Esophagus muscularis mucosa (tissue), 4 donors: Measurements from ENCODE around the gene LEFTY2. TPM values are rescaled to one million over a fixed set of nuclear protein-coding genes. Genes with fewer than 3 reads are reported as not detected.

Experiments
- DNase-seq: peaks from one replicate; pipeline ENCODE4 v3.0.0-alpha.2; 2017; ENCODE audit errors: extremely low spot score
- H3K27ac ChIP-seq, 4 donors: fragments of 200-600 bp; sonication (generic); replicated peaks in 1 of 4; 1 replicate in 3 of 4; 2 replicates in 1 of 4; pipeline ENCODE4 v1.5.1; 2016 to 2019; ENCODE audit warnings: mild to moderate bottlenecking in 1 of 4
- H3K27me3 ChIP-seq, 4 donors: fragments of 200-600 bp; sonication (generic); one replicate each; pipeline versions ENCODE4 v1.5.1 to v1.6.0; 2016 to 2019
- H3K36me3 ChIP-seq, 4 donors: fragments of 200-600 bp; sonication (generic); one replicate each; pipeline ENCODE4 v1.5.1; 2016 to 2019
- H3K4me1 ChIP-seq, 4 donors: fragments of 200-600 bp; sonication (generic); one replicate each; pipeline ENCODE4 v1.5.1; 2016 to 2019
- H3K4me3 ChIP-seq, 4 donors: fragments of 200-600 bp; sonication (generic); 1 replicate in 2 of 4; 2 replicates in 2 of 4; pipeline ENCODE4 v1.5.1; 2016 to 2019; ENCODE audit warnings: mild to moderate bottlenecking in 4 of 4, moderate library complexity in 1 of 4
- H3K9me3 ChIP-seq, 4 donors: fragments of 200-600 bp; sonication (generic); 1 replicate in 3 of 4; 2 replicates in 1 of 4; pipeline ENCODE4 v1.5.1; 2016 to 2019
- EP300 ChIP-seq: sonication (generic); formaldehyde crosslinking; IDR thresholded peaks from one replicate; pipeline ENCODE4 v1.6.1; 2017; ENCODE audit warnings: antibody characterized with exemption
- POLR2A ChIP-seq: fragments of 450-650 bp; IDR thresholded peaks from one replicate; pipeline ENCODE4 v1.6.1; 2017; ENCODE audit warnings: antibody characterized with exemption, moderate library complexity, mild to moderate bottlenecking, low read depth
- POLR2AphosphoS5 ChIP-seq, 2 donors: sonication (generic); formaldehyde crosslinking; IDR thresholded peaks; one replicate each; pipeline ENCODE4 v1.6.1; 2017; ENCODE audit warnings: antibody characterized with exemption in 2 of 2
- WGBS: methylation state at CpG from one replicate; pipeline ENCODE4 v1.1.5; 2018; 5-methylcytosine and 5-hydroxymethylcytosine counted together
- intact Hi-C: fragments of 100-400 bp; cut with DNase I; formaldehyde crosslinking; loops from one replicate; pipeline ENCODE4 v1.15.1; 2023
- total RNA-seq, 4 donors: library from RNA; depleted of rRNA; stranded (reverse); fragments of >200 nt; gene quantifications; one replicate each; pipeline versions ENCODE4 v1.1.0 to v1.2.1, GENCODE V29; 2016
- TF ChIP-seq, protein P1 (sequence below), 3 experiments: fragments of 200-600 bp in 2 of 3; fragments of 450-650 bp in 1 of 3; sonication (generic) in 2 of 3; IDR thresholded peaks; one replicate each; pipeline ENCODE4 v1.5.1; 2017 to 2019; ENCODE audit warnings: antibody characterized with exemption in 3 of 3, mild to moderate bottlenecking in 2 of 3, moderate library complexity in 1 of 3

LEFTY2 gene
- total RNA-seq, 4 donors from 2014 or later, result 0.17 to 0.98 TPM; not detected in 2

- Histone ChIP-seq H3K27ac (no peak overlapping the region), H3K9me3 (no peaks in the 10 kb centered on the region), H3K4me3 (no peak overlapping the region), H3K4me1 (peaks cover 0 to 6% (median 2%) of the 10 kb centered on the region in 4 donors), H3K27me3 (peaks cover 0 to 17% (median 0%) of the 10 kb centered on the region in 4 donors), H3K36me3 (no peaks in the 10 kb centered on the region)
- no peak for DNase-seq
- TF ChIP-seq POLR2A (no peak), POLR2AphosphoS5 (IDR thresholded peaks at IDR 0.05) (no peak), EP300 (no peak)
- TF ChIP-seq, protein P1, sequence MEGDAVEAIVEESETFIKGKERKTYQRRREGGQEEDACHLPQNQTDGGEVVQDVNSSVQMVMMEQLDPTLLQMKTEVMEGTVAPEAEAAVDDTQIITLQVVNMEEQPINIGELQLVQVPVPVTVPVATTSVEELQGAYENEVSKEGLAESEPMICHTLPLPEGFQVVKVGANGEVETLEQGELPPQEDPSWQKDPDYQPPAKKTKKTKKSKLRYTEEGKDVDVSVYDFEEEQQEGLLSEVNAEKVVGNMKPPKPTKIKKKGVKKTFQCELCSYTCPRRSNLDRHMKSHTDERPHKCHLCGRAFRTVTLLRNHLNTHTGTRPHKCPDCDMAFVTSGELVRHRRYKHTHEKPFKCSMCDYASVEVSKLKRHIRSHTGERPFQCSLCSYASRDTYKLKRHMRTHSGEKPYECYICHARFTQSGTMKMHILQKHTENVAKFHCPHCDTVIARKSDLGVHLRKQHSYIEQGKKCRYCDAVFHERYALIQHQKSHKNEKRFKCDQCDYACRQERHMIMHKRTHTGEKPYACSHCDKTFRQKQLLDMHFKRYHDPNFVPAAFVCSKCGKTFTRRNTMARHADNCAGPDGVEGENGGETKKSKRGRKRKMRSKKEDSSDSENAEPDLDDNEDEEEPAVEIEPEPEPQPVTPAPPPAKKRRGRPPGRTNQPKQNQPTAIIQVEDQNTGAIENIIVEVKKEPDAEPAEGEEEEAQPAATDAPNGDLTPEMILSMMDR (IDR thresholded peaks at IDR 0.05), result no peak
- intact Hi-C loops, result no loop called here
- WGBS, result 93% methylated on average over 14 of the region's 14 CpGs
Observed at GRCh38 chr1:225891229-225891972, 49.6 kb downstream of the LEFTY2 start.

DNA sequence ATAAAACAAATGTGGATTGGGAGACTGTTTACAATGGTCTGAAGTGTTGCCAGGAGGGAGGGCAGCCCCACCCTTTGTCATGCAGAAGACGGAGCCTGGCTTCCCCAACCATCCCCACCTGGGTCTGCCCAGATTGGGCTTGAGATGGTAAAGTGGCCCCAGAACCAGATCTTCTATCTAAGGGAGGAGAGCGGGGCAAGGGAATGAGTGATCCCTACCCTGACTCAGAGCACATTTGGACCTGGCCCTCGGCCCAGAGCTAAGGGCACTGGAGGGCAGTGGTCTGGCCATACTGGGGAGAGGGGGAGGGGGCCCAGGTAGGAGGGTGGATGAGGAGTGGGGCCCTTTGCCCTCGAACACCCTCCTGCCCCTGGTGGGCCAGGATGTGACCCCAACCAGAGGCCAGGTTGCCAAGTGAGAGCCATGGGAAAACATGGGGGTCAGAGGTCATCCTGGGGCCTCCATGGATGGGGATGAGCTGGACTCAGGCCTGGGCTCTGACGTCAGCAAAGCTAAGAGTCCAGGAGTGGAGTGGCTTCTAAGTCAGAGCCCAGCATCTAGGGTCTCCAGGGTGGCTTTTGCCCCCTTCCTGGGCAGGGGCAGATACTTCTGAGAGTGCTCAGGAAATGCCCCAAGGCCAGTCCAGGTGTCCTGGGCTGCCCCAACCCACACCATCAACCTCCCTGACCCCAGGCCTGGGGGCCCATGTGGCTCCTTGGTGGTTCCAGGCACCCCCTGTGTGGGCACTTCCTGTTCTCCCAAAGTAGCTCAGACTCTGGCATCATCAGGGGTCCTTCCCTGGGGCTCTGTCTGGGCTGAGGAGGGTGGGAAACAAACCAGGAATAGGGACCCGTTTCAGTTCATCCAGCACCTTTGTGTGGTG, 50.4 kb downstream of the LEFTY2 start:
- no peaks in the 10 kb centered on the region for H3K36me3 ChIP-seq
- intact Hi-C loops, result no loop called here
- no peaks in the 10 kb centered on the region for H3K9me3 ChIP-seq
- 78% methylated on average over 5 of the region's 6 CpGs for WGBS
- H3K27ac ChIP-seq, result no peak overlapping the region
- H3K4me1 ChIP-seq, result no peaks in the 10 kb centered on the region
- TF ChIP-seq, protein P1 (IDR thresholded peaks at IDR 0.05), result no peak
- TF ChIP-seq EP300 (no peak), POLR2AphosphoS5 (IDR thresholded peaks at IDR 0.05) (no peak), POLR2A (no peak)
- DNase-seq, result no peak
- no peak overlapping the region for H3K4me3 ChIP-seq
- H3K27me3 ChIP-seq, result peaks cover 0 to 17% (median 0%) of the 10 kb centered on the region in 4 donors

- intact Hi-C loops, result no loop called here
- 93% methylated on average over 5 of the region's 5 CpGs for WGBS
- H3K27ac ChIP-seq, result no peak overlapping the region
- peaks cover 0 to 17% (median 0%) of the 10 kb centered on the region in 4 donors for H3K27me3 ChIP-seq
- no peak for DNase-seq
- H3K4me1 ChIP-seq, result no peaks in the 10 kb centered on the region
- H3K4me3 ChIP-seq, result no peak overlapping the region
- H3K9me3 ChIP-seq, result no peaks in the 10 kb centered on the region
- TF ChIP-seq POLR2AphosphoS5 (IDR thresholded peaks at IDR 0.05), result no peak
- TF ChIP-seq, protein P1 (IDR thresholded peaks at IDR 0.05), result no peak
- no peak for TF ChIP-seq EP300
- no peak for TF ChIP-seq POLR2A
- no peaks in the 10 kb centered on the region for H3K36me3 ChIP-seq
Observed at GRCh38 chr1:225889743-225890142, 51.3 kb downstream of the LEFTY2 start.

DNA sequence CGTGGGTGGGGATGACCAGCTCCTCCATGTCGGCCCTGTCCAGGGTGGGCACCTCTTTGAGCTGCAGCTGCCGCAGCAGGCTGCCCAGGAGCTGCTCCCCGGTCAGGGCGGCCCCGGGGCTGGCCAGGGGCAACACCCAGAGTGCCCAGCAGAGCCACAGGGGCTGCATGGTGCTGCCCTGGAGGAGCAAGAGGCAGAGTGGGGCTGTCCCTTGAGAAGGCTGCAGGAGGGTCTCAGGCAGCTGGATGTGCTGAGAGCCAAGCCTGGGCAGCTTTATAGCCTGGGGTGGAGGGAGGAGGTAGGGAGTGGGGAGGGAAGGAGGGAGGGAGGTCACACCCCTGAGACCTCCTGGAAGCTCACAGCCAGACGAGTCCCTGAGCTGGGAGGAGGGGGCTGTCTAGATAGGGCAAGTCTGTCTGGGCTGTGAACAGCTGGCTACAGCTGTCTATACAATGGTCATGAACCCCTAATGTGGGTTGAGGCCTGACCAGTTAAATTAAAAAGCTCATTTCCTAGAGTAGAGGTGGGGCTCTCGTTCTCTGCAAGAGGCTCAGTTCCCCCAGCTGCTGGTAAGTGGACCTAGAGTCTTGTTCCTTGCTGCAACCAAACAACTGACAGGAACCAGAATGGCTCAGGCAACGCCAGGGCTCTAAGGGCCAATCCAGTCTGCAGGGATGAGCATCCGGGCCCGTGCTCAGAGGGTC, 52.0 kb downstream of the LEFTY2 start, which contains the start of gene LEFTY1:
Gene LEFTY1, minus strand, starts transcription at position 249 of the 704 bp plus-strand sequence. Its CDS starts 80 bp downstream, at position 169.
- WGBS, result 83% methylated on average over 6 of the region's 11 CpGs
- H3K9me3 ChIP-seq, result no peaks in the 10 kb centered on the region
- H3K36me3 ChIP-seq, result no peaks in the 10 kb centered on the region
- no peaks in the 10 kb centered on the region for H3K4me1 ChIP-seq
- intact Hi-C loops, result no loop called here
- no peak for DNase-seq
- TF ChIP-seq EP300 (no peak), POLR2AphosphoS5 (IDR thresholded peaks at IDR 0.05) (no peak), POLR2A (no peak)
- TF ChIP-seq, protein P1 (IDR thresholded peaks at IDR 0.05), result no peak
- H3K4me3 ChIP-seq, result no peak within 1 kb of the TSS
- H3K27ac ChIP-seq, result no peak within 1 kb of the TSS
- peaks cover 0 to 17% (median 0%) of the 10 kb centered on the region in 4 donors for H3K27me3 ChIP-seq
